Breast epithelium (tissue), 3 donors: ENCODE results near the gene FBLN2.

Experiments used
- POLR2AphosphoS5 ChIP-seq, 3 donors: sonication (generic); formaldehyde crosslinking; IDR thresholded peaks; one replicate each; pipeline ENCODE4 v1.6.1; 2017; ENCODE audit warnings: antibody characterized with exemption in 3 of 3
- TF ChIP-seq, protein P1 (sequence below), 3 donors: fragments of 450-650 bp; IDR thresholded peaks; one replicate each; pipeline ENCODE4 v1.5.1; 2016 to 2017; ENCODE audit warnings: antibody characterized with exemption in 3 of 3, mild to moderate bottlenecking in 3 of 3, moderate library complexity in 3 of 3

DNA sequence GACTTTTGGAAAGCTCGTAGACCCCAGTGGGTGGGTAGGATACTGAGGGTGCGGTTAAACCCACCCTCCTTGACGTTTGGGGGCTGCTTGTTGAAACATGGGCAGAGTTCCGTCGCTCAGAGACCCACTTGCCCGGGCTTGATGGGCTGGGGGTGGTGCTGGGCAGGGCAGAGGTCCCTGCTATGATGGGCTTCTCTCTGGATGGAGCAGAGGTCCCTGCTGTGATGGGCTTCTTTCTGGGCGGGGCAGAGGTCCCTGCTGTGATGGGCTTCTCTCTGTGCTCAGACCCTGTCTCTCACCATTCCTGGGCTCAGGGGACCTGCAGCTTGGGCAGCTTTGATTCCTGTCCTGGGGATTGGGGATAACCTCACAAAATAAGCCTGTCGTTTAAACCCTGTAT, 45.2 kb downstream of the FBLN2 start:
- TF ChIP-seq, protein P1, sequence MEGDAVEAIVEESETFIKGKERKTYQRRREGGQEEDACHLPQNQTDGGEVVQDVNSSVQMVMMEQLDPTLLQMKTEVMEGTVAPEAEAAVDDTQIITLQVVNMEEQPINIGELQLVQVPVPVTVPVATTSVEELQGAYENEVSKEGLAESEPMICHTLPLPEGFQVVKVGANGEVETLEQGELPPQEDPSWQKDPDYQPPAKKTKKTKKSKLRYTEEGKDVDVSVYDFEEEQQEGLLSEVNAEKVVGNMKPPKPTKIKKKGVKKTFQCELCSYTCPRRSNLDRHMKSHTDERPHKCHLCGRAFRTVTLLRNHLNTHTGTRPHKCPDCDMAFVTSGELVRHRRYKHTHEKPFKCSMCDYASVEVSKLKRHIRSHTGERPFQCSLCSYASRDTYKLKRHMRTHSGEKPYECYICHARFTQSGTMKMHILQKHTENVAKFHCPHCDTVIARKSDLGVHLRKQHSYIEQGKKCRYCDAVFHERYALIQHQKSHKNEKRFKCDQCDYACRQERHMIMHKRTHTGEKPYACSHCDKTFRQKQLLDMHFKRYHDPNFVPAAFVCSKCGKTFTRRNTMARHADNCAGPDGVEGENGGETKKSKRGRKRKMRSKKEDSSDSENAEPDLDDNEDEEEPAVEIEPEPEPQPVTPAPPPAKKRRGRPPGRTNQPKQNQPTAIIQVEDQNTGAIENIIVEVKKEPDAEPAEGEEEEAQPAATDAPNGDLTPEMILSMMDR (IDR thresholded peaks at IDR 0.05), result no peak
- TF ChIP-seq POLR2AphosphoS5 (IDR thresholded peaks at IDR 0.05), result no peak
